HAP-1 (cell line): Measurements from ENCODE around the gene ARHGEF11.

Experiments used
- DNase-seq, 2 experiments: peaks; one replicate each; pipeline ENCODE4 v3.0.0-alpha.2; 2016 to 2020; ENCODE audit warnings: low spot score in 2 of 2
- H3K27me3 ChIP-seq: fragments of 250-450 bp; sonication (Bioruptor Pico); 2 replicates; pipeline ENCODE4 v1.5.1; 2020; ENCODE audit warnings: low read depth, mild to moderate bottlenecking, moderate library complexity
- H3K36me3 ChIP-seq: fragments of 250-450 bp; sonication (Bioruptor Pico); replicated peaks from 2 replicates; pipeline ENCODE4 v1.5.1; 2020; ENCODE audit warnings: mild to moderate bottlenecking
- H3K4me1 ChIP-seq: fragments of 250-450 bp; sonication (Bioruptor Pico); 2 replicates; pipeline ENCODE4 v1.5.1; 2020; ENCODE audit warnings: mild to moderate bottlenecking
- H3K4me3 ChIP-seq: fragments of 250-450 bp; sonication (Bioruptor Pico); 2 replicates; pipeline ENCODE4 v1.5.1; 2020; ENCODE audit warnings: mild to moderate bottlenecking, moderate library complexity
- H3K9me3 ChIP-seq: fragments of 250-450 bp; sonication (Bioruptor Pico); 2 replicates; pipeline ENCODE4 v1.5.1; 2020; ENCODE audit warnings: mild to moderate bottlenecking, moderate library complexity
- in situ Hi-C: fragments of 300-500 bp; cut with MboI; formaldehyde crosslinking; loops from 3 replicates; pipeline ENCODE4 v1.14.3; 2020; ENCODE audit warnings: low sequenced_read_pairs, inconsistent platforms, mixed read lengths

ARHGEF11 gene

DNA sequence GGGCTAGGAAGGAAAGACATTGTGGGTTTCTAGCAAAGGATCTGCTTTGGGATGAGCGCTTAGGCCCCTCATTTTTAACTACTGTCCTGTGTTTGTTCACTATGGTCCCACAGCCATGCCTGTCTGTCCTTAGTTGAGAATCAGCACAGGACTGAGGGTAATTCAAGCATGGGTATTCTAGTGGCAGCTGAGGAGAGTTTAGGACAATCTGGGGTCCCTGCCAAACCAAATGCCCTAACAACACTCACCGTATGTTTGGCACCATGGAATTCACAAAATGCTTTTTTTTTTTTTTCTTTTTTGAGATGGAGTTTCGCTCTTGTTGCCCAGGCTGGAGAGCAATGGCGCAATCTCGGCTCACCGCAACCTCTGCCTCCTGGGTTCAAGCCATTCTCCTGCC, 10.4 kb downstream of the ARHGEF11 start:
- in situ Hi-C loops: no loop called here
- no peaks in the 10 kb centered on the region; the same call in 1 of the 2 replicates for H3K36me3 ChIP-seq
- H3K9me3 ChIP-seq: no peaks in the 10 kb centered on the region
- peaks cover 9% of the 10 kb centered on the region for H3K4me1 ChIP-seq
- H3K4me3 ChIP-seq: no peak overlapping the region
- H3K27me3 ChIP-seq: no peaks in the 10 kb centered on the region
- no peak for DNase-seq

DNA sequence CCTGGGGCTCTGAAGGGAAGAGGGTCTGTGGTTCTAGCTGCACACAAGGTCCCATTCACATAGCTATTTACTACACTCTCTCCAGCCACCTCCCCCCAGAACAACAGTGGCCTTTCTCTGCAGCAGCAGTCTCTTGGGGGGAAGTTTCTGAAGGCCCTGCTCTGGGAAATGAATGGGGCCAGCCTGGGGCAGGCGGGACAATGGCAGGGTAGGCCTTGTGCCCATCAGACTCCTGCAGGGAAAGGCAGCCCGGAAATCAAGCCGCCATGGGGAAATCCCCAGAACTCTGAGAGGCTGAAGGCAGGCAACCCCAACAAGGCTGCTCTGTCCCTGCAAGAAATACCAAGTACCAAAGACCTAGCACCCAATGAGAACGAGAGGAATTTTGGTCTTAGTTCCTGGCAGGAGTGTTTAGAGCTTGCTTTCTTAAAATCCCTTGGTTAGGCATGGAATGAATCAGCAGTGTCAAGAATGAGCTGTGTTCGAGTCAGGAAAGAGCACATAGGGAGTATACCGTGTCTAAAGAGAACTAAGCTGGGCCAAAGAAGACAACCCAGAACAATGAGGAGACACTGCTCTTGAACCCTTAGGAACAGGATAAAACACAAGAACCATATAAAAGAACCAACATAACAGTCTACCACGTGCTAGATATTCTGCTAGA, 11.3 kb downstream of the ARHGEF11 start:
- no peak overlapping the region for H3K4me3 ChIP-seq
- DNase-seq: no peak
- H3K9me3 ChIP-seq: no peaks in the 10 kb centered on the region
- H3K36me3 ChIP-seq: no peaks in the 10 kb centered on the region; the same call in 1 of the 2 replicates
- in situ Hi-C loops: no loop called here
- peaks cover 6% of the 10 kb centered on the region; the same call in 1 of the 2 replicates for H3K4me1 ChIP-seq
- H3K27me3 ChIP-seq: no peaks in the 10 kb centered on the region

DNA sequence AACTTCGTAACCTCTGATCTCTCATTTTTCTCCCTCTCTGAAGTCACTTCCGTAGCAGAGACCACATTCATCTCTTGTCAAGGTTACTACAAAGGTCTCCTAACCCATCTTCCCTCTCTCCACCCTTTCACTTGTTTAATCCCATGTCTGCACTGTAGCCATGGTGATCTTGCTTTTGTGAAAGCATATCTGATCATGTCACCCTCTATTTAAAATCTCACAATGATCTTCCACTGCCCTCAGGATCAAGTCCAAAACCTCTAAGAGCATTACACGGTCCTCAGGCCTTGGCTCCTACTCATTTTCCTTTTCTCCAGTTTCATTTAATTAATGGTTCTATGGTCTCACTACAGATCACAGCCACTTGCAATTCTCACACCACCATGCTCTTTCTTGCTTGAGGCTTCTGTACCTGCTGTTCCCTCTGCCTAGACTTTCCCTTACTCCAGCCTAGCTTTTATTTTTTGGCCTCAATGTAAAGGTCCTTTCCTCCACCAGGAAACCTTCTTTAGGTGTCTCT, 12.1 kb downstream of the ARHGEF11 start:
- Histone ChIP-seq H3K4me1 (peaks cover 7% of the 10 kb centered on the region), H3K9me3 (no peaks in the 10 kb centered on the region), H3K4me3 (no peak overlapping the region), H3K36me3 (no peaks in the 10 kb centered on the region; the same call in 1 of the 2 replicates), H3K27me3 (no peaks in the 10 kb centered on the region)
- in situ Hi-C loops: no loop called here
- DNase-seq: no peak

DNA sequence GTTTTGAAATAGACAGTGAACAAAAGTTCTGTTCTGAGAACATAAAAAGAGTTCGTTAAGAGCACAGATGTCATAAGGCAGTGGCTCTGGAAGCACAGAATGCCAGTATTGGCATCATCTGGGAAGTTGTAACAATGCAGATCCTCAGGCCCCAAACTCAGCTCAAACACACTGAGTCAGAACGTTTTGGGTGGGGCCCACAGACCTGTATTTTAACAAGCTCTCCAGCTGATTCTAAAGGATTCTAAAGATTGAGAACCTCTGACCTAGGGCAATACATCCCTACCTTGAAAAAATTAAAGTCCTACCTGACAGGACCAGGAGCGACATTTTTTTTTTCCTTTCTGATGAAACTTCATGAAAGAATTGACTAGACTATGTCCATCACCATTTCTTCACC, 13.2 kb downstream of the ARHGEF11 start:
- Histone ChIP-seq H3K4me3 (no peak overlapping the region), H3K9me3 (no peaks in the 10 kb centered on the region), H3K27me3 (no peaks in the 10 kb centered on the region), H3K4me1 (peaks cover 9% of the 10 kb centered on the region), H3K36me3 (no peaks in the 10 kb centered on the region; the same call in 1 of the 2 replicates)
- in situ Hi-C loops: no loop called here
- no peak for DNase-seq

DNA sequence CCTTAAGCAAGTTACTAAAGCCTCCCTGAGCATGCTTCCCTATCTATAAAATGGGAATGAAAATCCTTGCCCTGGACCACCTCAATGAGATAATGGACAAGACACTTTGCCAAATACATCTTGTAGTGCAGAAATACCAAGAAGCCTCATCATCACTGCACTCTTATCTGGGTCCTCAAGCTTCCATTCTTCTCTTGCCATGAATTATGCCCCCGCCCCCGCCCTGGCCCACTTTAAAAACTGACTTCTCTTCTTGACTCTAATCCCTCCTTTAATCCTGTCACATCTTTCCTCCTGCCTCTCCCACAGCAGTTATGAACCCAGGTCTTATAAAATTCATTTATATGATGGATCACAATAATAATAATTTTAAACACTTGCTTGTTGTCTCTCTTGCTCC, 14.8 kb downstream of the ARHGEF11 start:
- DNase-seq: no peak
- Histone ChIP-seq H3K4me1 (peaks cover 9% of the 10 kb centered on the region), H3K36me3 (no peaks in the 10 kb centered on the region; the same call in 1 of the 2 replicates), H3K9me3 (no peaks in the 10 kb centered on the region), H3K4me3 (no peak overlapping the region), H3K27me3 (no peaks in the 10 kb centered on the region)
- in situ Hi-C loops: no loop called here

DNA sequence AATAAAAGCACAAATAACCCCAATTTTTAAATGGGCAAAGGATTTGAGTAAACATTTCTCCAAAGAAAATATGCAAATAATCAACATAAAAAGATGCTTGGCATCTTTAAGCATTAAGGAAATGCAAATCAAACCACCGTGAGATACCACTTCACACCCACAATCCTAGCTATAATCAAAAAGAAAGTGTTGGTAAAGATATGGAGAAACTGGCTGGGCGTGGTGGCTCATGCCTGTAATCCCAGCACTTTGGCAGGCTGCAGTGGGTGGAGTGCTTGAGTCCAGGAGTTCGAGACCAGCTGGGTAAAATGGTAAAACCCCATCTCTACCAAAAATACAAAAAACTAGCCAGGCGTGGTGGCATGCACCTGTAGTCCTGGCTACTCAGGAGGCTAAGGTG, 16.9 kb downstream of the ARHGEF11 start:
- in situ Hi-C loops: no loop called here
- H3K36me3 ChIP-seq: no peaks in the 10 kb centered on the region; the same call in 1 of the 2 replicates
- no peaks in the 10 kb centered on the region for H3K27me3 ChIP-seq
- H3K4me1 ChIP-seq: peaks cover 8% of the 10 kb centered on the region
- no peak for DNase-seq
- no peak overlapping the region for H3K4me3 ChIP-seq
- H3K9me3 ChIP-seq: no peaks in the 10 kb centered on the region

DNA sequence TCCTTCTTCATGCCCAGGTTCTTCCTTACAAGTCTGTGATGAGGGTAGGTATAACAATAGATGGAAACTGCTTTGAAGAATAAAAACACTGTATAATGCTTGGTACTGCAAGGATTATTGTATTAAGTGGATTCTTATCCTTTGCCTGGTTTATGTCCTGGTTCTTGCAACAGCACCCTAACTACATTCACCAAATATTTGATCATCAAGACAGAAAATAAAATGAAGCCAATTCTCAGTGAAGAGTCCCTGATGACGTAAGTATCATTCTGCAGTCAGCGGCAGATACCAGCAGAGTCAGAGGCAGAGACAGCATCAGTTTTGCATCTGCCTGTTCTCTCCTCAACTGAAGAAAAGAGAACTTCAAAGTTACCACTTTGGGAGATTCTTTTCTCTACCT, 19.7 kb downstream of the ARHGEF11 start:
- H3K4me1 ChIP-seq: peaks cover 6% of the 10 kb centered on the region
- H3K4me3 ChIP-seq: no peak overlapping the region
- H3K36me3 ChIP-seq: no peaks in the 10 kb centered on the region
- H3K27me3 ChIP-seq: no peaks in the 10 kb centered on the region
- H3K9me3 ChIP-seq: no peaks in the 10 kb centered on the region
- DNase-seq: no peak
- in situ Hi-C loops: no loop called here

DNA sequence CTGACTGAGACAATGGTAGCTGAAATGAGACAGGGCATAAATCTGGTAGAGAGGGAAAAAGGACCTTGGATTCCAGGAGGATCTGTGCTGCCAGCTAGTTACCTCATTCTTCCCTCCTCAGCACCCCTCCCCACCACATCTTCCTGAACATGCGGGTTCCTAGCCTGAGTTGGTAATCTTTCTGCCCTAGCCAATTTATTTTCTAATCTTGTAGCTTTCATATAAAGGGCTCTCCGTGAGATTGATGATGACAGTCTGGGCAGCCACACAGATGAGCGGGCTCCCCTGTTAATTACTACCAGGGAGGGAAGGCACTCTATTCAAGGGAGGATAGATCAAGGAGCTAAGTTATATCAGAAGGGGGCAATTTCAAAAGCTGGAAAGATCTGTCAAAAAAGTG, 20.2 kb downstream of the ARHGEF11 start:
- Histone ChIP-seq H3K36me3 (no peaks in the 10 kb centered on the region), H3K9me3 (no peaks in the 10 kb centered on the region), H3K4me3 (no peak overlapping the region), H3K4me1 (peaks cover 6% of the 10 kb centered on the region), H3K27me3 (no peaks in the 10 kb centered on the region)
- DNase-seq: no peak
- in situ Hi-C loops: no loop called here

DNA sequence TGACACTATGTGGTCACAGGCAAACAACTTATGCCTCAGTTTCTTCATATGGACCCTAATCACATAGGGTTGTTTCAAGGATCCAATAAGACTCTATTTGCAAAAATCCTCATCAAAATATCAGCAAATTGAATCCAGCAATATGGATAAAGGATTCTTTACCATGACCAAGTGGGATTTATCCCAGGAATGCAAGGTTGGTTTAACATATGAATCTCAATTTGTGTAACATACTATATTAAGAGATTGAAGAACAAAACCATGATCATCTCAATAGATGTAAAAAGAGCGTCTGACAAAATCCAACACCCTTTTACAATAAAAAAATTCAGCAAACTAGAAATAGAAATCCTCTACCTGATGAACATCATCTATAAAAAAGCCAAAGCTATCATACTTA, 23.9 kb downstream of the ARHGEF11 start:
- Histone ChIP-seq H3K27me3 (no peaks in the 10 kb centered on the region), H3K4me3 (no peak overlapping the region), H3K36me3 (no peaks in the 10 kb centered on the region), H3K4me1 (no peaks in the 10 kb centered on the region), H3K9me3 (no peaks in the 10 kb centered on the region)
- in situ Hi-C loops: no loop called here
- no peak for DNase-seq

DNA sequence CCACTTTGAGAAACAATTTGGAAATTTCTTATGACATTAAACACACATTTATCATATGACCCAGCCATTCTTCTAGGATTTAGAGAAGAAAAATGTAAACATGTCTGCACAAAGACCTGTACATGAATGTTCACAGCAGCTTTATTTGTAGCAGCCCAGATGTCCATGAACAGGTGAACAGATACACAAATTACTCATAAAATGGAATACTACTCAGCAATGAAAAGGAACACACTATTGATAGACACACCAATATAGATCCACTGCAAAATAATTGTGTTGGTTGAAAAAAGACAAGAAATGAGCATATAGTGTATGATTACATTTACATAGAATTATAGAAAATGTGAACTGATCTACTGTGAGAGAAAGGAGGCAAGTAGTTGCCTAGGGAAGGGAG, 26.1 kb downstream of the ARHGEF11 start:
- H3K27me3 ChIP-seq: no peaks in the 10 kb centered on the region
- no peak for DNase-seq
- no peak overlapping the region for H3K4me3 ChIP-seq
- in situ Hi-C loops: no loop called here
- no peaks in the 10 kb centered on the region for H3K9me3 ChIP-seq
- no peaks in the 10 kb centered on the region for H3K4me1 ChIP-seq
- H3K36me3 ChIP-seq: no peaks in the 10 kb centered on the region

DNA sequence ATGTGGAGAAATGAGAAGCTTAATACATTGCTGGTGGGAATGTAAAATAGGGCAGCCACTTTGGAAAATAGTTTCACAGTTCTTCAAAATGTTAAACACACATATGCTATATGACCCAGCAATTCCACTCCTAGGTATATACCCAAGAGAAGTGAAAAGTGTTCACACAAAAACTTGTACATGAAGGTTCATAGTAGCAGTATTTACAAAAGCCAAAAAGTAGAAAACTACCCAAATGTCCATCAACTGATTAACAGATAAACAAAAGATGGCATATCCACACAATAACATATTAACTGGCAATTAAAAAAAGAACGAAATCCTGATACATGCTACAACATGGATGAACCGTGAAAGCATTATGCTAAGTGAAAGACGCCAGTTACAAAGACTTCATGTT, 33.7 kb downstream of the ARHGEF11 start:
- H3K4me3 ChIP-seq: no peak overlapping the region
- H3K4me1 ChIP-seq: no peaks in the 10 kb centered on the region
- in situ Hi-C loops: no loop called here
- H3K27me3 ChIP-seq: no peaks in the 10 kb centered on the region
- DNase-seq: no peak
- H3K36me3 ChIP-seq: no peaks in the 10 kb centered on the region
- no peaks in the 10 kb centered on the region for H3K9me3 ChIP-seq

DNA sequence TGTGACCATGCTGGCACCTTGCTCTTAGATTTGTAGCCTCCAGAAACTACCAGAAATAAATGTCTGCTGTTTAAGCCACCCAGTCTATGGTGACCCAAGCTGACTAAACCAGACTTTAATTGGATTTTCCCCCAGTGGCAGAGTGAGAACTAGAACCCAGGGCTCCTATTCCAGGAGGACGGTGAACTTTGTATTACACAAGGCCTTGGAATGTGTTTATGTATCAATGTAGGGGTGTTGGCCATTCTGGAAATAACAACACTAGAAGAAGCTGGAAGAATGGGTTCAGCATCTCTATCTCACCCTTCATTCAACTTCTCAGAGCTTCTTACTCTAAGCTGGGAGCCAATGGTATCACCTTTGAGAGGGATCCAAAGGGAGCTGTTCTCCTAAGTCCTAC, 37.0 kb downstream of the ARHGEF11 start:
- Histone ChIP-seq H3K27me3 (no peaks in the 10 kb centered on the region), H3K9me3 (no peaks in the 10 kb centered on the region), H3K4me1 (no peaks in the 10 kb centered on the region), H3K36me3 (no peaks in the 10 kb centered on the region), H3K4me3 (no peak overlapping the region)
- DNase-seq: no peak
- in situ Hi-C loops: no loop called here

DNA sequence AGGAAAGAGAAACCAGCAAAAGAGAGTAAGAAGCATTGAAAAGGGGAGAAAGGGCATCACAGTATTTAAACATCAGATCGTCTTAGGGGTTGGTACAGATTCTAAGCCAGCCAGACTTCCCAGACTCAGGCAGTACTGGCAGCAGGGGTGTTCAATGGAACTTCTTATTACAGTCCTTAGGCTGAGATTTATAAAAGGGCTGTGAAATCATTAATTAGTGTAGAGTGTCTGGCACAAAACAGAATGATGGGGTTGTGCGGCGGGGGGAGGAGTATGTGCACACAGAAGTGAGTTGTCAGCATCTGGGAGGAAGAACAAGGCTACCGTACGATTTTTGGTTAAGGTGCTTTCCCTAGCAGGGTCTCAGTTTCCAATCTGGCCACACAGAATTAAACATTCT, 38.2 kb downstream of the ARHGEF11 start:
- H3K4me3 ChIP-seq: no peak overlapping the region
- no peaks in the 10 kb centered on the region for H3K27me3 ChIP-seq
- DNase-seq: no peak
- no peaks in the 10 kb centered on the region for H3K9me3 ChIP-seq
- no peaks in the 10 kb centered on the region for H3K4me1 ChIP-seq
- no peaks in the 10 kb centered on the region for H3K36me3 ChIP-seq
- in situ Hi-C loops: no loop called here

DNA sequence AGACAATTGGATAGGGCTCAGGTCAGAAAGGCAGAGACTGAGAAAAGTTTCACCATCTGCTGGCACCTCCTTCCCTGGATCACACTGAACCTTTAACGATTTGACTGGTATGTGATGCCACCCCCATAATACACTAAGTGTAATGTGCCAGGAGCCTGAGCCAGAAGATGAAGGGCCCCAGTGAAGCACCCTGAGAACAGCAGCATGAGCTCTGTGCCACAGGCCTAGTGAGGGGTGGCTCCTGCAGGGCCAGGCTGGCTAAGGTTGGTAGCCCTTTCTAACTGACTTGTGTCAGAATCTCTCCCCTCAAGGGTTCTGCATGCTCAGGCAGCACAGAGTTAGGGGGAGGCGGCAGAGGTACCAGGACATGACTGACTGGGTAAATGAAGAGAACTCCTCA, 38.9 kb downstream of the ARHGEF11 start:
- Histone ChIP-seq H3K4me1 (no peaks in the 10 kb centered on the region), H3K4me3 (no peak overlapping the region), H3K36me3 (no peaks in the 10 kb centered on the region), H3K9me3 (no peaks in the 10 kb centered on the region), H3K27me3 (no peaks in the 10 kb centered on the region)
- no peak for DNase-seq
- in situ Hi-C loops: no loop called here

DNA sequence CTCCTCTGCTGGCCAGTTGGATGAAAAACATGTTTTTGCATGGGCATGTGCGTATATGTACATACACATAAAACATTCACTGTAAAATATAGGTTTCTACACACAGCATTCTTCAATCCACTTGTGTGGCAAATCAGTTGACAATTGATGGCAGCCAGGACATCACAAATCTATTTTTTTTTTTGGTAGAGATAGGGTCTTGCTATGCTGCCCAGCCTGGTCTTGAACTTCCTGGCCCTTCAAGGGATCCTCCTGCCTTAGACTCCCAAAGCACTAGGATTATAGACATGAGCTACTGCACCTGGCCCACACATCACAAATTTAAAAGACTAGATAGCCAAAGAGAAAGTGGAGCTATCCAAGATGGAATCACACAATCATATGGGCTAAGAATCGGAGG, 39.6 kb downstream of the ARHGEF11 start:
- in situ Hi-C loops: no loop called here
- H3K9me3 ChIP-seq: no peaks in the 10 kb centered on the region
- H3K36me3 ChIP-seq: no peaks in the 10 kb centered on the region
- no peak overlapping the region for H3K4me3 ChIP-seq
- H3K27me3 ChIP-seq: no peaks in the 10 kb centered on the region
- DNase-seq: no peak
- no peaks in the 10 kb centered on the region for H3K4me1 ChIP-seq
